Keratinocyte (primary cell): ENCODE measurements around the gene GTSF1L. TPM values are rescaled to one million over a fixed set of nuclear protein-coding genes. Genes with fewer than 3 reads are reported as not detected.

Experiments used
- DNase-seq: peaks from one replicate; pipeline ENCODE4 v3.0.0-alpha.2; 2011; ENCODE audit warnings: low read depth, missing footprints, low spot score
- FAIRE-seq: peaks from 2 replicates; lab custom pipeline; 2011; peaks lifted over from hg19 to GRCh38; lab: Jason Lieb, UNC
- H2AFZ ChIP-seq: 2 replicates; pipeline ENCODE4 v1.6.0; 2012; ENCODE audit warnings: low read length, control low read depth, inconsistent platforms; ENCODE audit not compliant: control insufficient read depth
- H3K27ac ChIP-seq: 2 replicates; pipeline ENCODE4 v1.5.1; 2011; ENCODE audit warnings: low read length; ENCODE audit not compliant: control insufficient read depth, insufficient read depth
- H3K27me3 ChIP-seq: 3 replicates; pipeline ENCODE4 v1.6.0; 2011; ENCODE audit warnings: low read length; ENCODE audit not compliant: control insufficient read depth, insufficient read depth; ENCODE audit errors: extremely low read depth
- H3K36me3 ChIP-seq, 2 experiments: 2 replicates in 1 of 2; 3 replicates in 1 of 2; pipeline ENCODE4 v1.5.1; 2011; ENCODE audit warnings: low read length in 2 of 2, mild to moderate bottlenecking in 1 of 2; ENCODE audit not compliant: control insufficient read depth in 2 of 2, insufficient read depth in 2 of 2; ENCODE audit errors: extremely low read depth in 1 of 2
- H3K4me1 ChIP-seq: 3 replicates; pipeline ENCODE4 v1.5.1; 2011; ENCODE audit warnings: low read length; ENCODE audit not compliant: control insufficient read depth, insufficient read depth; ENCODE audit errors: extremely low read depth
- H3K4me2 ChIP-seq: 3 replicates; pipeline ENCODE4 v1.6.0; 2011; ENCODE audit warnings: low read depth, low read length; ENCODE audit not compliant: control insufficient read depth, insufficient read depth; ENCODE audit errors: extremely low read depth
- H3K4me3 ChIP-seq, 3 experiments: fragments of 200-600 bp in 1 of 3; sonication (generic) in 1 of 3; 2 replicates in 2 of 3; 3 replicates in 1 of 3; pipeline ENCODE4 v1.5.1; 2011 to 2016; ENCODE audit warnings: low read length in 3 of 3, mild to moderate bottlenecking in 3 of 3, control low read depth in 2 of 3, inconsistent platforms in 1 of 3, low read depth in 1 of 3, mixed read lengths in 1 of 3, mixed run types in 1 of 3, moderate library complexity in 1 of 3; ENCODE audit not compliant: control insufficient read depth in 2 of 3, insufficient read depth in 2 of 3; ENCODE audit errors: extremely low read depth in 1 of 3
- H3K79me2 ChIP-seq: 2 replicates; pipeline ENCODE4 v1.6.0; 2012; ENCODE audit warnings: low read length; ENCODE audit not compliant: control insufficient read depth, insufficient read depth
- H3K9ac ChIP-seq: 3 replicates; pipeline ENCODE4 v1.6.0; 2011; ENCODE audit warnings: low read length; ENCODE audit not compliant: control insufficient read depth, insufficient read depth; ENCODE audit errors: extremely low read depth
- H3K9me1 ChIP-seq: 3 replicates; pipeline ENCODE4 v1.6.0; 2011; ENCODE audit warnings: low read length; ENCODE audit not compliant: control insufficient read depth, insufficient read depth; ENCODE audit errors: extremely low read depth
- H3K9me3 ChIP-seq: 2 replicates; pipeline ENCODE4 v1.5.1; 2012; ENCODE audit warnings: low read depth, low read length; ENCODE audit not compliant: control insufficient read depth
- H4K20me1 ChIP-seq: 3 replicates; pipeline ENCODE4 v1.6.0; 2011; ENCODE audit warnings: low read length; ENCODE audit not compliant: control insufficient read depth, insufficient read depth; ENCODE audit errors: extremely low read depth
- CTCF ChIP-seq, 3 experiments: IDR thresholded peaks in 1 of 3; conservative IDR thresholded peaks in 1 of 3; optimal IDR thresholded peaks in 1 of 3; 2 replicates in 2 of 3; 3 replicates in 1 of 3; pipeline versions ENCODE3 to v1.5.1; 2011; ENCODE audit warnings: low read length in 3 of 3, mild to moderate bottlenecking in 3 of 3, moderate library complexity in 2 of 3, control low read depth in 1 of 3, inconsistent platforms in 1 of 3; ENCODE audit not compliant: insufficient read depth in 2 of 3; ENCODE audit errors: extremely low read depth in 1 of 3
- EZH2 ChIP-seq: IDR thresholded peaks from one replicate; pipeline ENCODE4 v1.6.1; 2012; ENCODE audit warnings: inconsistent platforms, mild to moderate bottlenecking, low read length, moderate library complexity
- dilution Hi-C: fragments of 300-500 bp; cut with MboI; formaldehyde crosslinking; loops from one replicate; pipeline ENCODE4 v1.7.0; 2020; ENCODE audit warnings: low sequenced_read_pairs; ENCODE audit not compliant: extremely low pct_ligation_motif_present
- polyA plus RNA-seq, 5 experiments: library from polyadenylated mRNA; depleted of rRNA in 3 of 5; stranded (reverse) in 3 of 5; stranded (forward) in 1 of 5; unstranded in 1 of 5; fragments of >200 nt; gene quantifications; 1 replicate in 1 of 5; 2 replicates in 3 of 5; 3 replicates in 1 of 5; pipeline versions ENCODE4 v1.2.1 to v1.2.3, GENCODE V29; 2011 to 2012; ENCODE audit warnings: missing spikeins in 2 of 5, low read depth in 1 of 5, low replicate concordance in 1 of 5

GTSF1L gene
- polyA plus RNA-seq, 1 donor (not counting 4 experiments of a cell fraction or from before 2014, with no cell fraction given): not detected

GRCh38 chr20:43710370-43711044 lies 16.3 kb downstream of the GTSF1L start:
- no peak for FAIRE-seq
- H4K20me1 ChIP-seq: no peaks in the 10 kb centered on the region
- peaks cover 0 to 5% of the 10 kb centered on the region in 2 experiments for H3K36me3 ChIP-seq
- dilution Hi-C loops: no loop called here
- H3K9ac ChIP-seq: no peak overlapping the region
- no peaks in the 10 kb centered on the region for H3K9me3 ChIP-seq
- H3K27ac ChIP-seq: no peak overlapping the region
- no peaks in the 10 kb centered on the region for H3K9me1 ChIP-seq
- no peak overlapping the region for H3K4me3 ChIP-seq
- no peaks in the 10 kb centered on the region for H3K4me1 ChIP-seq
- H3K4me2 ChIP-seq: no peak overlapping the region
- no peaks in the 10 kb centered on the region for H3K27me3 ChIP-seq
- no peak for DNase-seq
- H2AFZ ChIP-seq: no peak overlapping the region
- H3K79me2 ChIP-seq: no peaks in the 10 kb centered on the region
- TF ChIP-seq CTCF (optimal IDR thresholded peaks at IDR 0.05 in 1 of 3, IDR thresholded peaks at IDR 0.05 in 1 of 3, conservative IDR thresholded peaks at IDR 0.05 in 1 of 3; ENCODE audit: extremely low read depth in 1 of 3, insufficient read depth in 2 of 3, low read length in 3 of 3): no peak
- no peak for TF ChIP-seq EZH2

DNA sequence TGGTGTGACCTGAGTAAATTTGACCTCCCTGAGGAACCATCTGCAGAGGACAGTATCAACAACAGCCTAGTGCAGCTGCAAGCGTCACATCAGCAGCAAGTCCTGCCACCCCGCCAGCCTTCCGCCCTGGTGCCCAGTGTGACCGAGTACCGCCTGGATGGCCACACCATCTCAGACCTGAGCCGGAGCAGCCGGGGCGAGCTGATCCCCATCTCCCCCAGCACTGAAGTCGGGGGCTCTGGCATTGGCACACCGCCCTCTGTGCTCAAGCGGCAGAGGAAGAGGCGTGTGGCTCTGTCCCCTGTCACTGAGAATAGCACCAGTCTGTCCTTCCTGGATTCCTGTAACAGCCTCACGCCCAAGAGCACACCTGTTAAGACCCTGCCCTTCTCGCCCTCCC lies 24.3 kb downstream of the GTSF1L start:
- Histone ChIP-seq H3K27me3 (no peaks in the 10 kb centered on the region), H2AFZ (no peak overlapping the region), H3K9me3 (no peaks in the 10 kb centered on the region), H4K20me1 (no peaks in the 10 kb centered on the region), H3K9ac (no peak overlapping the region), H3K36me3 (peaks cover 0 to 11% of the 10 kb centered on the region in 2 experiments), H3K4me1 (no peaks in the 10 kb centered on the region), H3K9me1 (no peaks in the 10 kb centered on the region), H3K79me2 (no peaks in the 10 kb centered on the region), H3K27ac (no peak overlapping the region), H3K4me3 (no peak overlapping the region), H3K4me2 (no peak overlapping the region)
- TF ChIP-seq CTCF (optimal IDR thresholded peaks at IDR 0.05 in 1 of 3, IDR thresholded peaks at IDR 0.05 in 1 of 3, conservative IDR thresholded peaks at IDR 0.05 in 1 of 3; ENCODE audit: extremely low read depth in 1 of 3, insufficient read depth in 2 of 3, low read length in 3 of 3): no peak
- no peak for TF ChIP-seq EZH2
- no peak for FAIRE-seq
- dilution Hi-C loops: no loop called here
- DNase-seq: no peak
